Fibroblast of the aortic adventitia (primary cell): ENCODE results near the gene SERPING1. TPM values are rescaled to one million over a fixed set of nuclear protein-coding genes. Genes with fewer than 3 reads are reported as not detected.

Experiments
- DNase-seq: peaks from one replicate; pipeline ENCODE4 v3.0.0-alpha.2; 2010; ENCODE audit warnings: low read depth
- H3K4me3 ChIP-seq: 2 replicates; pipeline ENCODE4 v1.5.1; 2011; ENCODE audit warnings: low read depth, mild to moderate bottlenecking, control low read depth, low read length, moderate library complexity
- CTCF ChIP-seq: IDR thresholded peaks from 2 replicates; pipeline ENCODE4 v1.5.1; 2011; ENCODE audit warnings: mild to moderate bottlenecking, low read length, control low read depth, inconsistent platforms; ENCODE audit not compliant: insufficient read depth
- total RNA-seq: library from RNA; depleted of rRNA; stranded (reverse); fragments of >200 nt; gene quantifications from 2 replicates; pipeline ENCODE4 v1.2.3, GENCODE V29; 2012; ENCODE audit warnings: low replicate concordance

Gene SERPING1
- total RNA-seq, 1 donor, result 64.9 TPM

- no peak for DNase-seq
- TF ChIP-seq CTCF, result no peak
- H3K4me3 ChIP-seq, result no peak overlapping the region
Observed at GRCh38 chr11:57560146-57560545, 37.3 kb upstream of the SERPING1 start.

GRCh38 chr11:57562596-57562995 lies 34.9 kb upstream of the SERPING1 start:
- no peak overlapping the region for H3K4me3 ChIP-seq
- TF ChIP-seq CTCF, result no peak
- DNase-seq, result no peak

GRCh38 chr11:57566005-57566904 lies 31.2 kb upstream of the SERPING1 start:
- peak overlapping the region; percentile 92 for H3K4me3 ChIP-seq
- peak; percentile 65 for DNase-seq
- TF ChIP-seq CTCF, result no peak

- peak; percentile 17 for DNase-seq
- no peak for TF ChIP-seq CTCF
- H3K4me3 ChIP-seq, result peak overlapping the region; percentile 92
Observed at GRCh38 chr11:57566905-57567514, 30.5 kb upstream of the SERPING1 start.

- TF ChIP-seq CTCF, result peak; percentile 35
- DNase-seq, result peak; percentile 3
- peak within 1 kb of the TSS; percentile 92 for H3K4me3 ChIP-seq
Observed at GRCh38 chr11:57567515-57568329, 29.8 kb upstream of the SERPING1 start, which contains the start of gene UBE2L6. Gene UBE2L6, minus strand, starts transcription at chr11:57567672. Its CDS starts 61 bp downstream, at chr11:57567611.

- TF ChIP-seq CTCF, result peak; percentile 94
- DNase-seq, result peak; percentile 77
- peak overlapping the region; percentile 92 for H3K4me3 ChIP-seq
Observed at GRCh38 chr11:57568330-57568766, 29.1 kb upstream of the SERPING1 start.
